ENCODE measurements around the gene OTOGL.

OTOGL gene

GRCh38 chr12:80183939-80184338 lies 84.6 kb downstream of the OTOGL start:
- DNase-seq (ENCODE audit: low spot score) = no peak

GRCh38 chr12:80184926-80185325 lies 85.6 kb downstream of the OTOGL start:
- no peak for DNase-seq (ENCODE audit: low spot score)
- FAIRE-seq = no peak

More at GRCh38 chr12:80183939-80184338, 84.6 kb downstream of the OTOGL start:
- FAIRE-seq = no peak

GRCh38 chr12:80186727-80187217 lies 87.4 kb downstream of the OTOGL start:
- peak; percentile 66 for DNase-seq (ENCODE audit: low spot score)

GRCh38 chr12:80187660-80188090 lies 88.3 kb downstream of the OTOGL start:
- peak; percentile 29 for DNase-seq (ENCODE audit: low spot score)
- no peak for FAIRE-seq

More at GRCh38 chr12:80186727-80187217, 87.4 kb downstream of the OTOGL start:
- no peak for FAIRE-seq

GRCh38 chr12:80188576-80188975 lies 89.2 kb downstream of the OTOGL start:
- DNase-seq (ENCODE audit: low spot score) (no peak), FAIRE-seq (no peak)

- FAIRE-seq (no peak), DNase-seq (ENCODE audit: low spot score) (no peak)
Observed at GRCh38 chr12:80189241-80189640, 89.9 kb downstream of the OTOGL start.

- DNase-seq (ENCODE audit: low spot score) (no peak), FAIRE-seq (no peak)
Observed at GRCh38 chr12:80190001-80190400, 90.7 kb downstream of the OTOGL start.

- FAIRE-seq = no peak
- DNase-seq (ENCODE audit: low spot score) = no peak
Observed at GRCh38 chr12:80192087-80192486, 92.8 kb downstream of the OTOGL start.

- FAIRE-seq = no peak
- no peak for DNase-seq (ENCODE audit: low spot score)
Observed at GRCh38 chr12:80193865-80194264, 94.5 kb downstream of the OTOGL start.

- FAIRE-seq (no peak), DNase-seq (ENCODE audit: low spot score) (peak; percentile 27)
Observed at GRCh38 chr12:80195074-80195726, 95.9 kb downstream of the OTOGL start.

- DNase-seq (ENCODE audit: low spot score) (no peak), FAIRE-seq (no peak)
Observed at GRCh38 chr12:80195737-80196136, 96.4 kb downstream of the OTOGL start.

- FAIRE-seq (no peak), DNase-seq (ENCODE audit: low spot score) (no peak)
Observed at GRCh38 chr12:80196419-80196818, 97.1 kb downstream of the OTOGL start.

GRCh38 chr12:80198782-80199337 lies 99.5 kb downstream of the OTOGL start:
- DNase-seq (ENCODE audit: low spot score) (no peak), FAIRE-seq (no peak)

GRCh38 chr12:80199931-80200330 lies 100.6 kb downstream of the OTOGL start:
- no peak for DNase-seq (ENCODE audit: low spot score)
- no peak for FAIRE-seq

GRCh38 chr12:80200414-80200813 lies 101.1 kb downstream of the OTOGL start:
- FAIRE-seq = no peak
- DNase-seq (ENCODE audit: low spot score) = no peak

GRCh38 chr12:80201908-80202307 lies 102.6 kb downstream of the OTOGL start:
- FAIRE-seq (no peak), DNase-seq (ENCODE audit: low spot score) (no peak)

GRCh38 chr12:80205960-80206359 lies 106.6 kb downstream of the OTOGL start:
- FAIRE-seq (no peak), DNase-seq (ENCODE audit: low spot score) (no peak)

GRCh38 chr12:80208071-80208470 lies 108.7 kb downstream of the OTOGL start:
- FAIRE-seq (no peak), DNase-seq (ENCODE audit: low spot score) (no peak)

GRCh38 chr12:80211671-80212070 lies 112.3 kb downstream of the OTOGL start:
- DNase-seq (ENCODE audit: low spot score) = no peak
- no peak for FAIRE-seq

GRCh38 chr12:80212938-80213645 lies 113.8 kb downstream of the OTOGL start:
- DNase-seq (ENCODE audit: low spot score) (no peak), FAIRE-seq (no peak)

- FAIRE-seq = no peak
- DNase-seq (ENCODE audit: low spot score) = no peak
Observed at GRCh38 chr12:80213871-80214270, 114.5 kb downstream of the OTOGL start.

GRCh38 chr12:80217011-80217535 lies 117.7 kb downstream of the OTOGL start:
- DNase-seq (ENCODE audit: low spot score) (no peak), FAIRE-seq (no peak)

Measured in urothelium cell line (cell line).